ENCODE data around the gene IL1RAP.

Gene IL1RAP

GRCh38 chr3:190684776-190685175 is 170.9 kb downstream of the IL1RAP start:
- no CpG with 5 or more reads among the region's 7 CpGs for WGBS (ENCODE audit: insufficient coverage, insufficient read length)
- Histone ChIP-seq H3K4me3 (ENCODE audit: low read length) (no peak overlapping the region), H3K36me3 (ENCODE audit: control insufficient read depth, insufficient read depth, low read length) (no peaks in the 10 kb centered on the region), H3K4me1 (ENCODE audit: control insufficient read depth, insufficient read depth, low read length) (no peaks in the 10 kb centered on the region), H3K27me3 (ENCODE audit: control insufficient read depth, insufficient read depth, low read length) (no peaks in the 10 kb centered on the region), H3K27ac (ENCODE audit: low read length) (no peak overlapping the region), H3K9me3 (ENCODE audit: control insufficient read depth, insufficient read depth, low read length) (no peaks in the 10 kb centered on the region)
- DNase-seq (ENCODE audit: low read depth, low spot score) = no peak

DNA sequence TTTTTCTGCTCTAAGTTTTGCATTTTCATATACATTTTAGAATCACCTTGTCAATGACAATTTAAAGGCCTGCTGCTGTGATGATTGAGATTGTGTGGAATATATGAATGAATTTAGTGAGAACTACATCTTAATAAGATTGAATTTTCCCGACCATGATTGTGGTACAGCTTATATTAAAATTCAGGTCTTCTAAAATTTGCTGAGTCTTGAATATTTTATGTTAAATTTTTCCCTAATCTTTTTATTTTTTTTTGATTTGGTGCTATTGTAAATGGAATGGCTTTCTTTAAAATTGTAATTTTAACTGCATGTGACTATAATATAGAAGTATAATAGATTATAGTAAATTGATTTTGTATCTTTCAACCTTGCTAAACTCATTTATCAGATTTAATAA is 172.1 kb downstream of the IL1RAP start:
- Histone ChIP-seq H3K9me3 (ENCODE audit: control insufficient read depth, insufficient read depth, low read length) (no peaks in the 10 kb centered on the region), H3K27me3 (ENCODE audit: control insufficient read depth, insufficient read depth, low read length) (no peaks in the 10 kb centered on the region), H3K27ac (ENCODE audit: low read length) (no peak overlapping the region), H3K4me1 (ENCODE audit: control insufficient read depth, insufficient read depth, low read length) (no peaks in the 10 kb centered on the region), H3K4me3 (ENCODE audit: low read length) (no peak overlapping the region), H3K36me3 (ENCODE audit: control insufficient read depth, insufficient read depth, low read length) (no peaks in the 10 kb centered on the region)
- DNase-seq (ENCODE audit: low read depth, low spot score) = no peak
- no CpG with 5 or more reads among the region's 1 CpG for WGBS (ENCODE audit: insufficient coverage, insufficient read length)

GRCh38 chr3:190690246-190690645 is 176.4 kb downstream of the IL1RAP start:
- H3K4me3 ChIP-seq (ENCODE audit: low read length) = no peak overlapping the region
- no CpG with 5 or more reads among the region's 6 CpGs for WGBS (ENCODE audit: insufficient coverage, insufficient read length)
- H3K27me3 ChIP-seq (ENCODE audit: control insufficient read depth, insufficient read depth, low read length) = no peaks in the 10 kb centered on the region
- H3K9me3 ChIP-seq (ENCODE audit: control insufficient read depth, insufficient read depth, low read length) = no peaks in the 10 kb centered on the region
- no peaks in the 10 kb centered on the region for H3K4me1 ChIP-seq (ENCODE audit: control insufficient read depth, insufficient read depth, low read length)
- no peak for DNase-seq (ENCODE audit: low read depth, low spot score)
- H3K36me3 ChIP-seq (ENCODE audit: control insufficient read depth, insufficient read depth, low read length) = no peaks in the 10 kb centered on the region
- H3K27ac ChIP-seq (ENCODE audit: low read length) = no peak overlapping the region

DNA sequence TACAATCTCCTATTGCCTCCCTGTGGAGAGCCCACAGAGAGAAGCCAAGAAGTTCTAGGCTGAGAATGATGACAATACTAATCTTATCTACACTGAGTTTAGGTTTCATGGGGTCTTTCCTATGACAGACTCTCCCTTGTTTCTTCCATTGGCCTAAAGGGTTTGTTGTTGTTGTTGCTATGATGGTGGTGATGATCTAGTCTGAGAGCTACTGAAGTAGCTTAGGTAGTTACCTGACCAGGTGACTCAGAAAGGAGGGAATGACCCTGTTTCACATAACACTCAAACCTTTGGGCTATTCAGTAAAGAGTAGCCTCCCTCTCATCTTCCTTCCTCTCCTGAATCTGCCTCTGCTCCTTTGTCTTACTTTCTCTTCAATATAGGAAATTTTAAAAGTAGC is 178.4 kb downstream of the IL1RAP start:
- H3K4me1 ChIP-seq (ENCODE audit: control insufficient read depth, insufficient read depth, low read length) = no peaks in the 10 kb centered on the region
- H3K36me3 ChIP-seq (ENCODE audit: control insufficient read depth, insufficient read depth, low read length) = no peaks in the 10 kb centered on the region
- no peaks in the 10 kb centered on the region for H3K9me3 ChIP-seq (ENCODE audit: control insufficient read depth, insufficient read depth, low read length)
- no peak overlapping the region for H3K27ac ChIP-seq (ENCODE audit: low read length)
- H3K4me3 ChIP-seq (ENCODE audit: low read length) = no peak overlapping the region
- DNase-seq (ENCODE audit: low read depth, low spot score) = no peak
- H3K27me3 ChIP-seq (ENCODE audit: control insufficient read depth, insufficient read depth, low read length) = no peaks in the 10 kb centered on the region

DNA sequence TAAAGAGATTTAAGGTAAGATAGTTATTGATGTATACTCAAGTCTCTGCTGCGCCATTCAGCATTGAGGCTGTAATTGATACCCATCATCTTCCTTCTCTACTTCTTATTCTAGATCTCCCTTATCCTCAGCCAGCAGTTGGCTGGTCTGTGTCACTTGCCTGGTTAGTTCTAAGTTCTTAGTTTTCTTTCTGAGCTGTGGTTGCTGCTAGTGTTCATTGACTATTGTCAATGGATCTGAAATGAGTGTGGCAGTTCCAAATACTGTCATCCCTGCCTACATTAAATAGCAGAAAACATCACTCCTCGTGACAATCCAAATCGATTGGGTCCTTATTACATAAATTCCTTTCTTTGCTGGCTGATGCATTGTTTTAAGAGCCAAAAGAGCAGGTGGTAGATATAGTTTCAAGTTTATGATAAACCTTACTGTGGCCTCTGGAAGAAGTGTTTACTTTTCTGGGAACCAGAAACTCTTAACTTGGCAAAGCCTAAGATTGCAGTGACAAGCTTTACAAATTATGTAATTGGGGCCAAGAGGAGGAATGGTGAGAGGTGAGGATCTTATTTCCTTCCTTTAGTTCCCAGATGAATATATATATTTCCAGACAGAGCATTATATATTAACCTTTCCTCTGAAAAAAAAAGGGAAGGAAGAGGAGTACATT is 180.6 kb downstream of the IL1RAP start:
- Histone ChIP-seq H3K27me3 (ENCODE audit: control insufficient read depth, insufficient read depth, low read length) (no peaks in the 10 kb centered on the region), H3K9me3 (ENCODE audit: control insufficient read depth, insufficient read depth, low read length) (no peaks in the 10 kb centered on the region), H3K4me1 (ENCODE audit: control insufficient read depth, insufficient read depth, low read length) (no peaks in the 10 kb centered on the region), H3K27ac (ENCODE audit: low read length) (no peak overlapping the region), H3K4me3 (ENCODE audit: low read length) (no peak overlapping the region), H3K36me3 (ENCODE audit: control insufficient read depth, insufficient read depth, low read length) (no peaks in the 10 kb centered on the region)
- no peak for DNase-seq (ENCODE audit: low read depth, low spot score)
- no CpG with 5 or more reads among the region's 3 CpGs for WGBS (ENCODE audit: insufficient coverage, insufficient read length)

DNA sequence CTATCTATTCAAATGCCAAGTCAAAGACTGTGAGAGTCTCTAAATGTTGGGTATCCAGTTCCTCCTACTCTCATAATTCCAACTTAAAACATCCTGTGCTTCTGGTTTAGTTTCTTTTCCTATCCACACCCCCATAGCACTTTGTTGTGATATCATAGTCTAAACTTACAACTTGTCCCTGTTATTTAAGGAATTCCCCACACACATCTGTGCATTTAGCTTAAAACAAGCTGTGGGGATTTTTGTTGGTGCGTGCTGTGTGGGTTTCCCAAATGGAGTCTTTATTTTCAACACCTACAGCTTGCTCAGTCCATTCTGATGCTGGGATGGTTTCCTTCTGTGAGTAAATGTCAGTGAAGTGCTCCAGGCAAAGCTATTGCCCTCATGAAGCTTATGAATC is 181.3 kb downstream of the IL1RAP start:
- Histone ChIP-seq H3K4me3 (ENCODE audit: low read length) (no peak overlapping the region), H3K27ac (ENCODE audit: low read length) (no peak overlapping the region), H3K27me3 (ENCODE audit: control insufficient read depth, insufficient read depth, low read length) (no peaks in the 10 kb centered on the region), H3K36me3 (ENCODE audit: control insufficient read depth, insufficient read depth, low read length) (no peaks in the 10 kb centered on the region), H3K9me3 (ENCODE audit: control insufficient read depth, insufficient read depth, low read length) (no peaks in the 10 kb centered on the region), H3K4me1 (ENCODE audit: control insufficient read depth, insufficient read depth, low read length) (no peaks in the 10 kb centered on the region)
- no CpG with 5 or more reads among the region's 1 CpG for WGBS (ENCODE audit: insufficient coverage, insufficient read length)
- DNase-seq (ENCODE audit: low read depth, low spot score) = no peak

- DNase-seq (ENCODE audit: low read depth, low spot score) = no peak
- WGBS (ENCODE audit: insufficient coverage, insufficient read length) = no CpG with 5 or more reads among the region's 5 CpGs
- Histone ChIP-seq H3K9me3 (ENCODE audit: control insufficient read depth, insufficient read depth, low read length) (no peaks in the 10 kb centered on the region), H3K27ac (ENCODE audit: low read length) (no peak overlapping the region), H3K36me3 (ENCODE audit: control insufficient read depth, insufficient read depth, low read length) (no peaks in the 10 kb centered on the region), H3K4me3 (ENCODE audit: low read length) (no peak overlapping the region), H3K27me3 (ENCODE audit: control insufficient read depth, insufficient read depth, low read length) (no peaks in the 10 kb centered on the region), H3K4me1 (ENCODE audit: control insufficient read depth, insufficient read depth, low read length) (no peaks in the 10 kb centered on the region)
Observed at GRCh38 chr3:190695994-190696393, 182.1 kb downstream of the IL1RAP start.

DNA sequence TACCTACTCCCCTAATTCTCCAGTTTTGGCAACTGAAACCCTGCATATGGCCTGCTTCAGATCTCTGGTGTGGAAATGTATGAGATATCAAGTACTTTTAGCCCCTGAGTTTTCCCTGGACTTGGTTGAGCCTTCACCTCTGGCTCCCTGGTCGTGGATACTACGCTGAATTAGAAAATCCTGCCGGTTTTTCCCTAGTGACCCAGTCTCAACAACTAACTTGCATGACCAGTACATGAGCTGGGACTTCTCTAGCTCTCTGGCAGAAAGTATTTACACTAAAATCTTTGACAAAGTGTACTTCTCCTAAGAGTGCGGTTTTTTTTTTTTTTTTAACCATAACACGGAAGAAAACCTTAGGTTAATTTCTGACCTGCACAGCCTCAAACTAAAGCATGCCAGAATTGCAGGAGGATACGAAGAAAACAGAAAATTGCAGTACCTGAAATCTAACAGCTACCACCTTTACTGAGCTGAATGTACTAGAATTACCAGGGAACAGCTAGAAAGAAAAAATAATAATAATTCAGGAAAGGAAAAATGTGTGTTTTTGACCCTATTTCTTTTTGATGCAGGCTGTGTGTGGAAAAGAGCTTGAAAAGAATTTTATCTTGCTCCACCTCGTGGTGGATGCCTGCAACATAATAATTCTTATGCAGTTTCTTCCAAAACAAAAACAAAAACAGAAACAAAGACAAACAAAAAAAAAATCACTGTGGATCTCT is 183.1 kb downstream of the IL1RAP start:
- no CpG with 5 or more reads among the region's 7 CpGs for WGBS (ENCODE audit: insufficient coverage, insufficient read length)
- Histone ChIP-seq H3K36me3 (ENCODE audit: control insufficient read depth, insufficient read depth, low read length) (no peaks in the 10 kb centered on the region), H3K9me3 (ENCODE audit: control insufficient read depth, insufficient read depth, low read length) (no peaks in the 10 kb centered on the region), H3K4me1 (ENCODE audit: control insufficient read depth, insufficient read depth, low read length) (no peaks in the 10 kb centered on the region), H3K27ac (ENCODE audit: low read length) (no peak overlapping the region), H3K4me3 (ENCODE audit: low read length) (no peak overlapping the region), H3K27me3 (ENCODE audit: control insufficient read depth, insufficient read depth, low read length) (no peaks in the 10 kb centered on the region)
- no peak for DNase-seq (ENCODE audit: low read depth, low spot score)

DNA sequence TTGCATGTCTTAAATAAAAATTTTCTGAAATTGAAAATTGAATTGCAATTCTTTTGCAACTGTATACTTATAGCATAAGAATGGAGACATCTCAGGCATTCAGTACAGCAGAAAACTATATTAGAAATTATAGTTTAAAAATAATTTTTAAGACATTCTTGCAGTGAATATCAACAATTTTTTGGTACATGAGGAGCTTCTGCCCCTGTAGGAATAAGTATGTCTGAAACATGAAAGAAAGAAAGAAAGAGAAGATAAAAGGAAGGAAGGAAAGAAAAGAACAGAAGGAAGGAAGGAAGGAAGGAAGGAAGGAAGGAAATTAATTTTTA is 183.6 kb downstream of the IL1RAP start:
- no peak overlapping the region for H3K27ac ChIP-seq (ENCODE audit: low read length)

GRCh38 chr3:190697901-190698300 is 184.0 kb downstream of the IL1RAP start:
- WGBS (ENCODE audit: insufficient coverage, insufficient read length) = no CpG with 5 or more reads among the region's 4 CpGs
- Histone ChIP-seq H3K27me3 (ENCODE audit: control insufficient read depth, insufficient read depth, low read length) (no peaks in the 10 kb centered on the region), H3K4me1 (ENCODE audit: control insufficient read depth, insufficient read depth, low read length) (no peaks in the 10 kb centered on the region), H3K36me3 (ENCODE audit: control insufficient read depth, insufficient read depth, low read length) (no peaks in the 10 kb centered on the region), H3K27ac (ENCODE audit: low read length) (no peak overlapping the region), H3K4me3 (ENCODE audit: low read length) (no peak overlapping the region), H3K9me3 (ENCODE audit: control insufficient read depth, insufficient read depth, low read length) (no peaks in the 10 kb centered on the region)
- DNase-seq (ENCODE audit: low read depth, low spot score) = no peak

More for the DNA sequence above, 183.6 kb downstream of the IL1RAP start:
- Histone ChIP-seq H3K4me1 (ENCODE audit: control insufficient read depth, insufficient read depth, low read length) (no peaks in the 10 kb centered on the region), H3K27me3 (ENCODE audit: control insufficient read depth, insufficient read depth, low read length) (no peaks in the 10 kb centered on the region), H3K9me3 (ENCODE audit: control insufficient read depth, insufficient read depth, low read length) (no peaks in the 10 kb centered on the region), H3K36me3 (ENCODE audit: control insufficient read depth, insufficient read depth, low read length) (no peaks in the 10 kb centered on the region), H3K4me3 (ENCODE audit: low read length) (no peak overlapping the region)
- no peak for DNase-seq (ENCODE audit: low read depth, low spot score)

- Histone ChIP-seq H3K27ac (ENCODE audit: low read length) (no peak overlapping the region), H3K4me1 (ENCODE audit: control insufficient read depth, insufficient read depth, low read length) (no peaks in the 10 kb centered on the region), H3K27me3 (ENCODE audit: control insufficient read depth, insufficient read depth, low read length) (no peaks in the 10 kb centered on the region), H3K9me3 (ENCODE audit: control insufficient read depth, insufficient read depth, low read length) (no peaks in the 10 kb centered on the region), H3K36me3 (ENCODE audit: control insufficient read depth, insufficient read depth, low read length) (no peaks in the 10 kb centered on the region), H3K4me3 (ENCODE audit: low read length) (no peak overlapping the region)
- WGBS (ENCODE audit: insufficient coverage, insufficient read length) = no CpG with 5 or more reads among the region's 2 CpGs
- no peak for DNase-seq (ENCODE audit: low read depth, low spot score)
Observed at GRCh38 chr3:190699776-190700175, 185.9 kb downstream of the IL1RAP start.
